H9 (cell line): ENCODE measurements around the gene ABCD1. TPM values are rescaled to one million over a fixed set of nuclear protein-coding genes. Genes with fewer than 3 reads are reported as not detected.
"Not testable (repeated sequence)": the region's sequence is repeated elsewhere in the genome, so short reads cannot be mapped to it uniquely, and the experiment has no call there.

Experiments used
- DNase-seq: peaks from one replicate; pipeline ENCODE4 v3.0.0-alpha.2; 2017
- H2AFZ ChIP-seq: one replicate; pipeline ENCODE4 v1.6.1; 2013; ENCODE audit warnings: mild to moderate bottlenecking, low read length, control low read depth, moderate library complexity
- H2AK5ac ChIP-seq: 2 replicates; pipeline ENCODE4 v1.6.1; 2013; ENCODE audit warnings: low read length, control low read depth, mixed read lengths; ENCODE audit not compliant: insufficient read length
- H2BK120ac ChIP-seq: one replicate; pipeline ENCODE4 v1.6.1; 2013; ENCODE audit warnings: low read depth, mild to moderate bottlenecking, low read length, control low read depth, inconsistent platforms; ENCODE audit not compliant: poor library complexity, severe bottlenecking
- H2BK12ac ChIP-seq: 2 replicates; pipeline ENCODE4 v1.6.1; 2013; ENCODE audit warnings: low read length, control low read depth, mixed read lengths, low read depth; ENCODE audit not compliant: insufficient read length
- H2BK15ac ChIP-seq: 2 replicates; pipeline ENCODE4 v1.6.1; 2013; ENCODE audit warnings: low read depth, low read length, control low read depth
- H2BK20ac ChIP-seq: one replicate; pipeline ENCODE4 v1.6.1; 2013; ENCODE audit warnings: low read depth, mild to moderate bottlenecking, low read length, control low read depth, inconsistent platforms; ENCODE audit not compliant: poor library complexity, severe bottlenecking
- H2BK5ac ChIP-seq: 2 replicates; pipeline ENCODE4 v1.6.1; 2013; ENCODE audit warnings: low read length, control low read depth, mixed read lengths; ENCODE audit not compliant: insufficient read length
- H3K14ac ChIP-seq: 2 replicates; pipeline ENCODE4 v1.6.1; 2013; ENCODE audit warnings: low read length, control low read depth; ENCODE audit not compliant: insufficient read depth
- H3K18ac ChIP-seq: 2 replicates; pipeline ENCODE4 v1.6.1; 2013; ENCODE audit warnings: low read depth, mild to moderate bottlenecking, mixed read lengths, low read length, control low read depth; ENCODE audit not compliant: insufficient read length
- H3K23ac ChIP-seq: 2 replicates; pipeline ENCODE4 v1.6.1; 2013; ENCODE audit warnings: low read length, control low read depth, mixed read lengths, low read depth; ENCODE audit not compliant: insufficient read length
- H3K23me2 ChIP-seq: 2 replicates; pipeline ENCODE4 v1.6.1; 2013; ENCODE audit warnings: low read depth, mild to moderate bottlenecking, mixed read lengths, low read length, control low read depth; ENCODE audit not compliant: insufficient read length, poor library complexity, severe bottlenecking
- H3K27ac ChIP-seq: 2 replicates; pipeline ENCODE4 v1.5.1; 2013; ENCODE audit warnings: low read length, control low read depth, mixed read lengths, low read depth; ENCODE audit not compliant: insufficient read length
- H3K27me3 ChIP-seq: 2 replicates; pipeline ENCODE4 v1.6.1; 2013; ENCODE audit warnings: low read length, control low read depth, inconsistent platforms; ENCODE audit not compliant: insufficient read depth
- H3K4ac ChIP-seq: 2 replicates; pipeline ENCODE4 v1.6.1; 2013; ENCODE audit warnings: low read depth, mild to moderate bottlenecking, control low read depth, inconsistent platforms, low read length, moderate library complexity
- H3K4me1 ChIP-seq: 2 replicates; pipeline ENCODE4 v1.6.1; 2013; ENCODE audit warnings: low read length, control low read depth, inconsistent platforms; ENCODE audit not compliant: insufficient read depth
- H3K4me2 ChIP-seq: 2 replicates; pipeline ENCODE4 v1.6.1; 2013; ENCODE audit warnings: low read length, control low read depth, mixed read lengths; ENCODE audit not compliant: insufficient read length, insufficient read depth
- H3K56ac ChIP-seq: 2 replicates; pipeline ENCODE4 v1.6.1; 2013; ENCODE audit warnings: low read depth, mild to moderate bottlenecking, mixed read lengths, low read length, control low read depth; ENCODE audit not compliant: insufficient read length
- H3K79me1 ChIP-seq: 2 replicates; pipeline ENCODE4 v1.6.1; 2013; ENCODE audit warnings: low read depth, mild to moderate bottlenecking, moderate library complexity, low read length, control low read depth, inconsistent platforms; ENCODE audit not compliant: insufficient read depth, poor library complexity, severe bottlenecking
- H3K79me2 ChIP-seq: 2 replicates; pipeline ENCODE4 v1.6.1; 2013; ENCODE audit warnings: low read length, control low read depth, inconsistent platforms; ENCODE audit not compliant: insufficient read depth
- H3K9ac ChIP-seq: 2 replicates; pipeline ENCODE4 v1.6.1; 2013; ENCODE audit warnings: low read length, control low read depth, mixed read lengths; ENCODE audit not compliant: insufficient read length; ENCODE audit errors: extremely low read depth
- H3K9me3 ChIP-seq: one replicate; pipeline ENCODE4 v1.6.1; 2013; ENCODE audit warnings: low read depth, low read length, inconsistent platforms; ENCODE audit not compliant: control insufficient read depth
- H3T11ph ChIP-seq: one replicate; pipeline ENCODE4 v1.6.1; 2013; ENCODE audit warnings: mild to moderate bottlenecking, low read length, control low read depth, inconsistent platforms
- H4K20me1 ChIP-seq: one replicate; pipeline ENCODE4 v1.6.1; 2013; ENCODE audit not compliant: control insufficient read depth, insufficient read length, insufficient read depth
- H4K5ac ChIP-seq: 2 replicates; pipeline ENCODE4 v1.6.1; 2013; ENCODE audit warnings: low read depth, mild to moderate bottlenecking, mixed read lengths, low read length, control low read depth; ENCODE audit not compliant: insufficient read length
- H4K8ac ChIP-seq: replicated peaks from 2 replicates; pipeline ENCODE4 v1.6.1; 2013; ENCODE audit warnings: low read length, control low read depth, mixed read lengths, low read depth; ENCODE audit not compliant: insufficient read length
- H4K91ac ChIP-seq: 2 replicates; pipeline ENCODE4 v1.6.1; 2013; ENCODE audit warnings: low read depth, mild to moderate bottlenecking, moderate library complexity, mixed read lengths, low read length, control low read depth; ENCODE audit not compliant: insufficient read length
- H3K27ac Mint-ChIP-seq, 3 experiments: 2 replicates in 2 of 3; 3 replicates in 1 of 3; pipeline ENCODE4 v1.8.0; 2020 to 2021; ENCODE audit warnings: mixed read lengths in 3 of 3, mild to moderate bottlenecking in 1 of 3, moderate library complexity in 1 of 3
- H3K27me3 Mint-ChIP-seq: 2 replicates; pipeline ENCODE4 v1.8.0; 2021; ENCODE audit warnings: low read depth, mild to moderate bottlenecking, moderate library complexity, mixed read lengths
- H3K36me3 Mint-ChIP-seq, 3 experiments: 2 replicates in 2 of 3; 3 replicates in 1 of 3; pipeline ENCODE4 v1.8.0; 2020 to 2021; ENCODE audit warnings: low read depth in 3 of 3, mixed read lengths in 3 of 3; ENCODE audit not compliant: insufficient read depth in 1 of 3
- H3K4me1 Mint-ChIP-seq, 2 experiments: 2 replicates each; pipeline ENCODE4 v1.8.0; 2020; ENCODE audit warnings: mixed read lengths in 2 of 2
- H3K4me3 Mint-ChIP-seq, 2 experiments: 2 replicates in 1 of 2; 3 replicates in 1 of 2; pipeline ENCODE4 v1.8.0; 2020 to 2021; ENCODE audit warnings: mild to moderate bottlenecking in 2 of 2, mixed read lengths in 2 of 2, moderate library complexity in 1 of 2
- H3K9me3 Mint-ChIP-seq, 2 experiments: 2 replicates in 1 of 2; 3 replicates in 1 of 2; pipeline ENCODE4 v1.8.0; 2020; ENCODE audit warnings: mild to moderate bottlenecking in 2 of 2, mixed read lengths in 2 of 2, moderate library complexity in 1 of 2
- WGBS: extraction: QIAGEN DNeasy Blood & Tissue Kit; methylation state at CpG from one replicate; pipeline ENCODE4 v1.1.7; 2013; ENCODE audit warnings: missing lambda C conversion rate, low lambda C conversion rate, mixed read lengths; ENCODE audit not compliant: insufficient read length; ENCODE audit errors: extremely low coverage; 5-methylcytosine and 5-hydroxymethylcytosine counted together
- total RNA-seq: library from RNA; stranded (reverse); gene quantifications from 2 replicates; pipeline ENCODE4 v1.2.1, GENCODE V29; 2021

ABCD1 gene
- total RNA-seq, 1 experiment from 2014 or later: 11.1 TPM

DNA sequence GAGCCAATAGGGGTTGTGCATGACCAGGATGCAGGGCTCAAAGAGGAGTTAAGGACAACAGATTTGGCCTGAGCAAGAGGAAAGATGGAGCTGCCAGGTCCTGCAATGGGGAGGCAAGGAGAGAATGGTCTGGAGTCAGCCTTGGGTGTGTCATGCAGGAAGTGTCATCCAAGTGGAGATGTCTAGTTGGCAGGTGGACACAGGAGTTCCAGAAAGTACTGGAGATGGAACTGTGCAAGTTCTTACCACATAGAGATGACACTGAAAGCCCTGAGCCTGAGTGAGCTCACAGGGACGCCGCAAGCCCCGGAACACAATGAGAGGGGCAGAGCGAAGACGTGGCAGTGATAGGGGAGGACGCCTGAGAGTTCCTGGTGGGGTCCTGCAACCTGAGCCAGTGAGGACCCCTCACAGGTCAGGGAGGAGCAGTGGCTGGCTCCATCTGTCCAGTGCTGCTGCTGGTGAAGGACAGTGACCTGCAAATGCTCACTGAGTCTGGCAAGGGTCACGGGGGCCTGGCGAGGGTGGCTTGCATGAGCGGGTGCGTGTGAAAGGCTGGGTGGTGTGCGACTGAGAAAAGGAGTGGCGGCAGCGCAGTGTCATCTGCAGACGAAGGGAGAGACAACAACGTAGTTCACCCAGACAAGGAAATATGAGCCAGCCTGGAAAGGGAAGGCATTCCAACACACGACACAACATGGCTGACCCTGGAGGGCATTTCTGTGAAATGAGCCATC is 27.5 kb upstream of the ABCD1 start:
- H4K5ac ChIP-seq, H3K56ac ChIP-seq, H3K79me2 ChIP-seq, H3K4me1 Mint-ChIP-seq, H3T11ph ChIP-seq, H3K23me2 ChIP-seq, H3K4me2 ChIP-seq, H3K27me3 Mint-ChIP-seq, H2BK15ac ChIP-seq, H3K27ac ChIP-seq, H2BK20ac ChIP-seq, H2AK5ac ChIP-seq, H3K79me1 ChIP-seq, H2AFZ ChIP-seq, H3K4me1 ChIP-seq, H3K18ac ChIP-seq, H3K9ac ChIP-seq, H4K8ac ChIP-seq, H3K27me3 ChIP-seq, H4K91ac ChIP-seq, H3K14ac ChIP-seq, H4K20me1 ChIP-seq, DNase-seq, H3K23ac ChIP-seq, H2BK12ac ChIP-seq, H3K9me3 ChIP-seq, H3K4ac ChIP-seq, H2BK5ac ChIP-seq, H3K4me3 Mint-ChIP-seq, H2BK120ac ChIP-seq: not testable (repeated sequence)
- no CpG with 5 or more reads among the region's 16 CpGs for WGBS
- peaks cover 55 to 76% of the 10 kb centered on the region in 2 experiments for H3K9me3 Mint-ChIP-seq
- H3K36me3 Mint-ChIP-seq: peaks cover 25 to 57% (median 44%) of the 10 kb centered on the region in 3 experiments
- H3K27ac Mint-ChIP-seq: peak overlapping the region in 2 of 3 experiments; percentile 70 to 94; a peak in 3 of 7 replicates
